D721Med (cell line): ENCODE data around the gene DZIP1L.

Source experiments
- DNase-seq: peaks from one replicate; pipeline ENCODE4 v3.0.0; 2011; ENCODE audit warnings: low spot score; ENCODE audit not compliant: insufficient read length
- FAIRE-seq: peaks from 2 replicates; lab custom pipeline; 2011; peaks lifted over from hg19 to GRCh38; lab: Jason Lieb, UNC
- CTCF ChIP-seq: IDR thresholded peaks from 2 replicates; pipeline ENCODE4 v1.5.1; 2012; ENCODE audit warnings: mild to moderate bottlenecking, control low read depth; ENCODE audit not compliant: insufficient read depth; ENCODE audit errors: missing control alignments

The DZIP1L gene

GRCh38 chr3:138068046-138068445 lies 47.4 kb downstream of the DZIP1L start:
- no peak for TF ChIP-seq CTCF
- DNase-seq (no peak), FAIRE-seq (no peak)

GRCh38 chr3:138066972-138067371 lies 48.4 kb downstream of the DZIP1L start:
- DNase-seq = no peak
- no peak for TF ChIP-seq CTCF
- FAIRE-seq = no peak

GRCh38 chr3:138066383-138066782 lies 49.0 kb downstream of the DZIP1L start:
- DNase-seq = no peak
- TF ChIP-seq CTCF = no peak
- FAIRE-seq = no peak

- FAIRE-seq (no peak), DNase-seq (no peak)
- no peak for TF ChIP-seq CTCF
These were observed 49.5 kb downstream of the DZIP1L start for GRCh38 chr3:138065949-138066348.

- FAIRE-seq = no peak
- TF ChIP-seq CTCF = no peak
- no peak for DNase-seq
These were observed 52.0 kb downstream of the DZIP1L start for GRCh38 chr3:138063416-138063815.

- FAIRE-seq = no peak
These were observed 52.8 kb downstream of the DZIP1L start for GRCh38 chr3:138062626-138063025.

GRCh38 chr3:138062037-138062436 lies 53.4 kb downstream of the DZIP1L start:
- no peak for TF ChIP-seq CTCF
- FAIRE-seq (no peak), DNase-seq (no peak)

More at GRCh38 chr3:138062626-138063025, 52.8 kb downstream of the DZIP1L start:
- DNase-seq = no peak
- TF ChIP-seq CTCF = no peak
